KOPT-K1 (cell line): Measurements from ENCODE around the gene SWAP70.
A peak's percentile ranks its signal among the peaks of the same experiment; 100 is the strongest.

Experiments
- H3K27ac ChIP-seq: fragments of 200-600 bp; sonication (generic); 2 replicates; pipeline ENCODE4 v1.5.1; 2016; ENCODE audit warnings: antibody characterized with exemption, mild to moderate bottlenecking, low read depth, low read length; ENCODE audit not compliant: poor library complexity, severe bottlenecking
- H3K36me3 ChIP-seq: fragments of 200-600 bp; sonication (generic); 2 replicates; pipeline ENCODE4 v1.5.1; 2017; ENCODE audit warnings: antibody characterized with exemption, mild to moderate bottlenecking, low read length, moderate library complexity; ENCODE audit not compliant: insufficient read depth
- H3K9me3 ChIP-seq: fragments of 200-600 bp; sonication (generic); 2 replicates; pipeline ENCODE4 v1.5.1; 2017; ENCODE audit warnings: antibody characterized with exemption, low read length, mild to moderate bottlenecking; ENCODE audit not compliant: insufficient read depth, poor library complexity, severe bottlenecking

SWAP70 gene

GRCh38 chr11:9754010-9754471 lies 90.2 kb downstream of the SWAP70 start:
- Histone ChIP-seq H3K36me3 (no peaks in the 10 kb centered on the region), H3K27ac (no peak overlapping the region), H3K9me3 (no peaks in the 10 kb centered on the region)

GRCh38 chr11:9755561-9756185 lies 91.8 kb downstream of the SWAP70 start:
- no peaks in the 10 kb centered on the region for H3K36me3 ChIP-seq
- no peak overlapping the region for H3K27ac ChIP-seq
- no peaks in the 10 kb centered on the region for H3K9me3 ChIP-seq

- H3K9me3 ChIP-seq, result no peaks in the 10 kb centered on the region
- no peaks in the 10 kb centered on the region for H3K36me3 ChIP-seq
- H3K27ac ChIP-seq, result no peak overlapping the region
These were observed 92.6 kb downstream of the SWAP70 start for GRCh38 chr11:9756461-9756860.

- Histone ChIP-seq H3K36me3 (no peaks in the 10 kb centered on the region), H3K9me3 (no peaks in the 10 kb centered on the region), H3K27ac (peak overlapping the region; percentile 95)
These were observed 93.0 kb downstream of the SWAP70 start for GRCh38 chr11:9756878-9757277.

- Histone ChIP-seq H3K36me3 (no peaks in the 10 kb centered on the region), H3K9me3 (no peaks in the 10 kb centered on the region), H3K27ac (peak overlapping the region; percentile 95)
These were observed 94.1 kb downstream of the SWAP70 start for GRCh38 chr11:9757809-9758636.

GRCh38 chr11:9758637-9759518 lies 95.0 kb downstream of the SWAP70 start:
- H3K36me3 ChIP-seq, result no peaks in the 10 kb centered on the region
- peak overlapping the region; percentile 95 for H3K27ac ChIP-seq
- H3K9me3 ChIP-seq, result no peaks in the 10 kb centered on the region

GRCh38 chr11:9759519-9760192 lies 95.8 kb downstream of the SWAP70 start:
- Histone ChIP-seq H3K27ac (peak overlapping the region; percentile 95), H3K36me3 (no peaks in the 10 kb centered on the region), H3K9me3 (no peaks in the 10 kb centered on the region)

GRCh38 chr11:9760193-9760575 lies 96.3 kb downstream of the SWAP70 start:
- no peaks in the 10 kb centered on the region for H3K36me3 ChIP-seq
- no peak overlapping the region for H3K27ac ChIP-seq
- H3K9me3 ChIP-seq, result no peaks in the 10 kb centered on the region

GRCh38 chr11:9761441-9761945 lies 97.6 kb downstream of the SWAP70 start:
- no peak overlapping the region for H3K27ac ChIP-seq
- no peaks in the 10 kb centered on the region for H3K9me3 ChIP-seq
- no peaks in the 10 kb centered on the region for H3K36me3 ChIP-seq

GRCh38 chr11:9762531-9762930 lies 98.7 kb downstream of the SWAP70 start:
- H3K9me3 ChIP-seq, result no peaks in the 10 kb centered on the region
- no peaks in the 10 kb centered on the region for H3K36me3 ChIP-seq
- no peak overlapping the region for H3K27ac ChIP-seq

GRCh38 chr11:9763301-9763700 lies 99.4 kb downstream of the SWAP70 start:
- Histone ChIP-seq H3K27ac (no peak overlapping the region), H3K36me3 (no peaks in the 10 kb centered on the region), H3K9me3 (no peaks in the 10 kb centered on the region)

GRCh38 chr11:9765320-9766101 lies 101.6 kb downstream of the SWAP70 start:
- Histone ChIP-seq H3K27ac (no peak overlapping the region), H3K36me3 (no peaks in the 10 kb centered on the region), H3K9me3 (no peaks in the 10 kb centered on the region)

GRCh38 chr11:9769621-9770020 lies 105.7 kb downstream of the SWAP70 start:
- H3K9me3 ChIP-seq, result no peaks in the 10 kb centered on the region
- H3K27ac ChIP-seq, result no peak overlapping the region
- no peaks in the 10 kb centered on the region for H3K36me3 ChIP-seq

GRCh38 chr11:9771071-9771511 lies 107.2 kb downstream of the SWAP70 start:
- no peaks in the 10 kb centered on the region for H3K9me3 ChIP-seq
- no peak overlapping the region for H3K27ac ChIP-seq
- H3K36me3 ChIP-seq, result no peaks in the 10 kb centered on the region
